HG02623 (cell line): Measurements from ENCODE around the gene PTPRH.

Experiments used
- ATAC-seq: cut with Tn5 transposase; IDR thresholded peaks from one replicate; pipeline ENCODE4 v1.9.1; 2021; ENCODE audit warnings: moderate library complexity; ENCODE audit not compliant: unreplicated experiment

PTPRH gene

GRCh38 chr19:55137915-55138314 is 71.4 kb downstream of the PTPRH start:
- no peak for ATAC-seq

DNA sequence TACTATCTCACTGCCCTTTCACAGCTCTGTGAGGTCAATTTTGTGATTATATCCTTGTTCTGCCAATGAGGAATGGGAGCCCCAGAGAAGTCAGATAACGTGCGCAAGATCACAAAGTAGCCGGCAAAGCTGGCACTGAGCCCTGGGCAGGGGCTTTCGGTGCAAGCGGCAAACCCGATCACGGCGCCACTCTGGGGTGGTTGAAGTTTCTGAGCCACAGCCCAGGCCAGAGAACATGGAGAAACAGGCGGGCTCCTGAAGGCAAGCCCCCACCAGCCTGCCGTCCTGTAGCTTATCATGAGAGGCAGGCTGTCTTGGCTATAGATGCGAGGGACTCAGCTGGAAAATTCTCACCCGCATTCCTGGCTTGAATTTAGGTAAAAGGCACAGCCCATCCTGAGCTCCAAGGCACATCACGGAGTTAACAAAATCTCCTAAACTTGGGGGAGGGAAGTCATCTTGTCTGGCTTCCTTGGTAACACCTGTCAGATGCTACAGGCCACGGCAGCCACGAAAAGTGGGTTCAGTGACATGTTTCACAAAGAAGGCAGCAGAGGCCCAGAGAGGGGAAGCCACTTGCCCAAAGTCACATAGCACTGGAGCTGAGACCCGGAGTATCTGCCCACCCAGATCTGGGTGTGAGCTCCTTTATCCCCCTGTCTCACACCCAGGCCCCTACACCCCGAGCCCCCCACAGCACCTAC is 72.8 kb downstream of the PTPRH start:
- ATAC-seq = no peak

DNA sequence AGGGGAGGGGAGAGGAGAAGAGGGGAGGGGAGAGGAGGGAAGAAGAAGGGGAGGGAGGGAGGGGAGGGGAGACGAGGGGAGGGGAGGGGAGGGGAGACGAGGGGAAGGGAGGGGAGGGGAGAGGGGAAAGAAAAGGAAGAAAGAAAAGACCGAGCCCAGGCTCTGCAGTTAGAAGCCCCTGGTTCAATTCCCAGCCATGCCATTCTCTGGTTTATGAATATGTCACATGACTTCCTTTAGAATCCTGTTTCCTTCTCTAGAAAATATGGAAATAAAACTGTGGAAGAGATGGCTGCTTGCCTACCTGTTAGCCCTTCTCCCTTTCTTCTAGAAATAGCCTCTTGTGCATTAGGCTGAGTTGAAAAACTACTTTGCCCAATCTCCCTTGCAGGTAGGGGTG is 74.6 kb downstream of the PTPRH start:
- ATAC-seq = no peak

DNA sequence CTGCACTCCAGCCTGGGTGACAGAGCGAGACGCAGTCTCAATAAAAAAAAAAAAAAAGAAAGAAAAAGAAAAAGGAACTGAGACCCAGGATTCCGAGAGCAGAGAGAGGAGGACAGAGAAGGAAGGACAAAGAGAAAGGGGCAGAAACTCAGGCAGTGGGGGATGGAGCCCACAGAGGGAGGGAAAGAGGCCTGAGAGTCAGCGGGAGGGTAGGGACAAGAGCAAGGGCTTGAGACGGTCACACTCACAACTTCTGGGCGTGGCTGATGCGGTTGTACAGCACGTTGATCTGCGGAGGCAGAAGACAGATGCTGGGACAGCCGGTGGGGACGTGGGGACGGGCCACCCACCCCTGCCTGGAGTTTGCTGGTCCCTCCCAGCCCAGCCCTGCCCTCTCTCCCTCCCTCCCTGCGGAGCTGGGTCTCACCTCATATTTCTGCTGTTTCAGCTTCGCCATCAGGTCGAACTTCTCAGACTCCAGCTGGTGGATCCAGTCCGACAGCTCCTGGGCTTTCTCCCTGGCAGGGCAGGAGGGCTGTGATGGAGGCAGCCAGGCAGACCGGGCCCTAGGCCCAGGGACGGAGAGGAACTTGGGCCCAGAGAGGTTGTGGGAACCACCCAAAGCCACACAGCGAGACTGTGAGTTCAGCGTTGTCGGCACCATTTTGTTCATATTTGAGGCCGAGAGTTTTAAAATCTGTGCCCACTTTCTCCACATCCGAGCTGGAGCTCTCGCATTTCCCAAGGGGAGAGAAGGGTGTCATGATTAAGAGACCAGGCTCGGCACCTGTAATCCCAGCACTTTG is 75.5 kb downstream of the PTPRH start:
- no peak for ATAC-seq

- ATAC-seq = no peak
These were observed 76.7 kb downstream of the PTPRH start for GRCh38 chr19:55132453-55133129.

GRCh38 chr19:55131421-55131820 is 77.9 kb downstream of the PTPRH start:
- no peak for ATAC-seq
